Measurements from ENCODE around the gene C11orf52. TPM values are rescaled to one million over a fixed set of nuclear protein-coding genes. Genes with fewer than 3 reads are reported as not detected.

C11orf52 gene, protein sequence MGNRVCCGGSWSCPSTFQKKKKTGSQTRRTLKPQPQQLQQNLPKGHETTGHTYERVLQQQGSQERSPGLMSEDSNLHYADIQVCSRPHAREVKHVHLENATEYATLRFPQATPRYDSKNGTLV
- total RNA-seq, result 0.42 and 0.62 TPM in 2 replicates
- long read RNA-seq, partial matches to known transcripts, result 0 of 1 reads
- long read RNA-seq, other reads (novel, unspliced or antisense), result 0 of 1 reads

DNA sequence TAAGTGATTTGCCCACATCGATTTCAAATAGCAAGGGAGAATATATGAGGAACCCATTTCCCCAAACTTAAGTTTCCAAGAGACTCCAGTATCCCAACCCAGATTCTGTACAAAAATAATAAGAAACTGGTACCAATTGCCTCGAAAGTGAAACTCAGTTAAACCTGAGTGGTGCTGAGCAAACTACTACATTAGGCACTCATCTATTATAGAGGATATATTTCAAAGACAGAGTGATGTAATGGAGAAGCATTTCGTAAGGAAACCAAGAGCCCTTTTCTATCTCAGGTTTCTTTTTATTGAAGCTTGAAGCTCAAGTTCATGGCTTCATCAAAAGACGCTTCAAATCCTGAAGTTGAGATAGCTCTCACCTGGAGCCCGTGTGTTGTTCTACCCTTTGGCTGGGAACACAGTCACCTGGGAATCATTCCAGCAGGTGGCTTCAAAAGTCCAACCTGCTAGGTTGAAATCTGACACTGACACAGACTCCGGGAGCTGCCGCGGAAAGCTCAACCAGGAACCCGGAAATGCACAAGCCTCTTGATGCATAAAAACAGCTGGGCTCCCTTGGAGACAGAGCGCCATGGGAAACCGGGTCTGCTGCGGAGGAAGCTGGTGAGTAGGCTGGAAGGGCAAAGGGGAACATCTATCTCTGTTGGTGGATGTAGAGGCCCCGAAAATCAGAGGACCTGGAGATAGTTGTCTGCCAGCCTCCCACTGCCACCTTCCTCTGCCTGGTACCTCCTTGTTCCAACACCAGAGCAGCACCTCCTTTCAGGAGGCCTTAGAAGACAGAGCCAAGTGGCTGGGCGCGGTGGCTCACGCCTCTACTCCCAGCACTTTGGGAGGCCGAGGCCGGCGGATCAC, at the start of gene C11orf52:
TSS of gene C11orf52 (plus strand) at position 524 of the 867 bp plus-strand sequence. CDS start at position 584, 60 bp downstream.
- no peaks in the 10 kb centered on the region for H3K9me3 Mint-ChIP-seq (ENCODE audit: unreplicated experiment)
- no peak within 1 kb of the TSS for H3K4me3 Mint-ChIP-seq (ENCODE audit: unreplicated experiment)
- TF ChIP-seq, protein P1, sequence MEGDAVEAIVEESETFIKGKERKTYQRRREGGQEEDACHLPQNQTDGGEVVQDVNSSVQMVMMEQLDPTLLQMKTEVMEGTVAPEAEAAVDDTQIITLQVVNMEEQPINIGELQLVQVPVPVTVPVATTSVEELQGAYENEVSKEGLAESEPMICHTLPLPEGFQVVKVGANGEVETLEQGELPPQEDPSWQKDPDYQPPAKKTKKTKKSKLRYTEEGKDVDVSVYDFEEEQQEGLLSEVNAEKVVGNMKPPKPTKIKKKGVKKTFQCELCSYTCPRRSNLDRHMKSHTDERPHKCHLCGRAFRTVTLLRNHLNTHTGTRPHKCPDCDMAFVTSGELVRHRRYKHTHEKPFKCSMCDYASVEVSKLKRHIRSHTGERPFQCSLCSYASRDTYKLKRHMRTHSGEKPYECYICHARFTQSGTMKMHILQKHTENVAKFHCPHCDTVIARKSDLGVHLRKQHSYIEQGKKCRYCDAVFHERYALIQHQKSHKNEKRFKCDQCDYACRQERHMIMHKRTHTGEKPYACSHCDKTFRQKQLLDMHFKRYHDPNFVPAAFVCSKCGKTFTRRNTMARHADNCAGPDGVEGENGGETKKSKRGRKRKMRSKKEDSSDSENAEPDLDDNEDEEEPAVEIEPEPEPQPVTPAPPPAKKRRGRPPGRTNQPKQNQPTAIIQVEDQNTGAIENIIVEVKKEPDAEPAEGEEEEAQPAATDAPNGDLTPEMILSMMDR (IDR thresholded peaks at IDR 0.05), result no peak
- no peak for DNase-seq (ENCODE audit: extremely low spot score, unreplicated experiment)
- peaks cover 28% of the 10 kb centered on the region for H3K4me1 Mint-ChIP-seq (ENCODE audit: unreplicated experiment)
- no peaks in the 10 kb centered on the region for H3K36me3 Mint-ChIP-seq (ENCODE audit: unreplicated experiment)
- H3K27me3 Mint-ChIP-seq (ENCODE audit: unreplicated experiment), result peaks cover 7% of the 10 kb centered on the region
- peak within 1 kb of the TSS; percentile 44 for H3K27ac Mint-ChIP-seq (ENCODE audit: unreplicated experiment)

DNA sequence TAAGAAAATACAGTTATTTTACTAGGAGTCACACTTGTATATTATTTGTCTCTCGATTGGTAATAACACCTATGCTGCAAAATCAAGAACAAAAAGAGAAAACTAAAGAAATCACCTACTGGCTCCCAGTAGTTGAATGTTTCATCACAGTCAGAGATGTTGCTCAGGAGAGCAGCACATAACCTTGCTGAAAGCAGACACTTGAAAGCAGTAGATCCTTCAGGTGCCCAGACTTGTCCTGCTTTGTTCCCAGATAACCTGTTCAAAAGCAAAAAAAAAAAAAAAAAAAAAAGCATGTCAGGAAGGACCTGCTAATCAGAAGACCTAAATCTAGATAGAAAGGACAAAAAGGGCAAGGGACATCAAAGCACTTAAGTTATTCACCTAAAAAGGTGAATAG, 48.6 kb upstream of the C11orf52 start:
- H3K4me3 Mint-ChIP-seq (ENCODE audit: unreplicated experiment), result no peak overlapping the region
- H3K9me3 Mint-ChIP-seq (ENCODE audit: unreplicated experiment), result no peaks in the 10 kb centered on the region
- H3K27ac Mint-ChIP-seq (ENCODE audit: unreplicated experiment), result no peak overlapping the region
- DNase-seq (ENCODE audit: extremely low spot score, unreplicated experiment), result no peak
- peaks cover 26% of the 10 kb centered on the region for H3K36me3 Mint-ChIP-seq (ENCODE audit: unreplicated experiment)
- TF ChIP-seq, protein P1 (IDR thresholded peaks at IDR 0.05), result no peak
- peaks cover 14% of the 10 kb centered on the region for H3K4me1 Mint-ChIP-seq (ENCODE audit: unreplicated experiment)
- H3K27me3 Mint-ChIP-seq (ENCODE audit: unreplicated experiment), result no peaks in the 10 kb centered on the region

DNA sequence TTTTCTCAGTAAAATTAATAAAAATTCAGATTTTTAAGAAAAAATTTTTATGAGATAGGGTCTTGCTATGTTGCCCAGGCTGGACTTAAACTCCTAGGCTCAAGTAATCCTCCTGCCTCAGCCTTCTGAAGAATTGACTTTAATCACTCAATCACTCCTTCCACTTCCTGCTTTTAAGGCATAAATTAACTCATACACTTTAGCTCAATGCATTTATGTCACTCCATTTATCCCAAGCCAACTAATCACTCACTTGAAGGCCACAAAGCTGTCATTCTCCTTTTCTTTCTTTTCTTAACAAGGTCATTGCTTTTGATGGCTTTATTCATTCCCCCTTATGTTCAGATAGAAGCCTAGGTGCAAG, 48.2 kb upstream of the C11orf52 start:
- Mint-ChIP-seq H3K27ac (ENCODE audit: unreplicated experiment) (peak overlapping the region; percentile 85), H3K4me1 (ENCODE audit: unreplicated experiment) (peaks cover 14% of the 10 kb centered on the region), H3K27me3 (ENCODE audit: unreplicated experiment) (no peaks in the 10 kb centered on the region), H3K9me3 (ENCODE audit: unreplicated experiment) (no peaks in the 10 kb centered on the region), H3K36me3 (ENCODE audit: unreplicated experiment) (peaks cover 24% of the 10 kb centered on the region), H3K4me3 (ENCODE audit: unreplicated experiment) (peak overlapping the region; percentile 90)
- DNase-seq (ENCODE audit: extremely low spot score, unreplicated experiment), result no peak
- TF ChIP-seq, protein P1 (IDR thresholded peaks at IDR 0.05), result no peak

DNA sequence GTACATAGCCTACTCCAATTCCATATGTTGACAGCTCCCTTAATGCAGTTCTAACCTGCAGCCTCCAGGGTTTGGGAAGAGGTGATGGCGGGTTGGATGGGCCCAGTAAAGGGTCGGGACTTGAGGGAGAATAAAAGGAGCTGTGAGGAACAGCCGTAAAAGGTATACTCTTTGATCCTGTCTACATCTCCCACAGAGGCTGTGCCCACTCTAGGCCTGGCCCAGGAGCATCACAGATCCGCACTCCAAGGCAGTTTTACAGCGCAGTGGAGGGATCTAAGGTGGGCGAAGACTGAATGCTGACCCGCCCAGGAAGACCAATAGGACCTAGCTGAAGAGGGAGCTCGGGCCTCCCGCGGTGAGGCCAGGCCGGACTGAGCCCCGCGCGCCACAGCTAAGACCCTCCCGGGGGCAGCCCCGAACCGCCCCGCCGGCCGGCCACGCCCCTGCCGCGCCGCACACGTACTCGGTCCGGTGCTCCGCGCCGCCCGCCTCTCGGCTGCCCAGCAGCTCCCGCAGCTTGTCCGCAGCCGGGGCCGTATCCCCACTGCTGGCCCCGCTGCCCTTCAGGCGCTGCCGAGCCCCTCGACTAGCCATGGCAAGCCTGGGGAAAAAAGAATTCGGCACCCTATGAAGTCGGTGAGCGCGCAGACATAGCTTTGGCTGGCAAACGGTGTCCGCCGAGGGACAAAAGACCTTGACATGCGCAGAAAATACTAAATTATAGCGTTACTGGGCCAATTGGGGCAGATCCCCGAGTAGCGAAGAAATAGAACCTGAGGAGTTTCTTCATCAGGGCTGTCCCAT, 47.6 kb upstream of the C11orf52 start, which contains the start of gene ALG9:
TSS of gene ALG9 (minus strand) at position 696 of the 807 bp plus-strand sequence. CDS start at position 597, 99 bp downstream.
- H3K9me3 Mint-ChIP-seq (ENCODE audit: unreplicated experiment), result no peaks in the 10 kb centered on the region
- H3K4me3 Mint-ChIP-seq (ENCODE audit: unreplicated experiment), result peak within 1 kb of the TSS; percentile 90
- H3K36me3 Mint-ChIP-seq (ENCODE audit: unreplicated experiment), result peaks cover 23% of the 10 kb centered on the region
- peak; percentile 90 for DNase-seq (ENCODE audit: extremely low spot score, unreplicated experiment)
- peaks cover 14% of the 10 kb centered on the region for H3K4me1 Mint-ChIP-seq (ENCODE audit: unreplicated experiment)
- peak within 1 kb of the TSS; percentile 85 for H3K27ac Mint-ChIP-seq (ENCODE audit: unreplicated experiment)
- no peaks in the 10 kb centered on the region for H3K27me3 Mint-ChIP-seq (ENCODE audit: unreplicated experiment)
- TF ChIP-seq, protein P1 (IDR thresholded peaks at IDR 0.05), result peak; percentile 39
